HG03103 (cell line): ENCODE results near the gene PTK6.
"Not testable (repeated sequence)": the region's sequence is repeated elsewhere in the genome, so short reads cannot be mapped to it uniquely, and the experiment has no call there.

Source experiments
- ATAC-seq: cut with Tn5 transposase; IDR thresholded peaks from one replicate; pipeline ENCODE4 v1.9.1; 2021; ENCODE audit warnings: low read depth; ENCODE audit not compliant: unreplicated experiment

The PTK6 gene

GRCh38 chr20:63517376-63518309 is 19.5 kb downstream of the PTK6 start:
- no peak for ATAC-seq

DNA sequence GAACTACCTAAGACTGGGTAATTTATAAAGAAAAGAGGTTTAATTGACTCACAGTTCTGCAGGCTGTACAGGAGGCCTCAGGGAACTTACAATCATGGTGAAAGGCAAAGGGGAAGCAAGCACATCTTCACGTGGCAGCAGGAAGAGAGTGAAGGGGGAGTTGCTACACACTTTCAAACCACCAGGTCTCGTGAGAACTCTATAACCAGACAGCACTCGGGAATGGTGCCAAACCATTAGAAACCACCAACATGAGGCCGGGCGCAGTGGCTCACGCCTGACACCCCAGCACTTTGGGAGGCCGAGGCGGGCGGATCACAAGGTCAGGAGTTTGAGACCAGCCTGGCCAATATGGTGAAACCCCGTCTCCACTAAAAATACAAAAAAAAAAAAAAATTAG is 22.7 kb downstream of the PTK6 start:
- ATAC-seq, result not testable (repeated sequence)

DNA sequence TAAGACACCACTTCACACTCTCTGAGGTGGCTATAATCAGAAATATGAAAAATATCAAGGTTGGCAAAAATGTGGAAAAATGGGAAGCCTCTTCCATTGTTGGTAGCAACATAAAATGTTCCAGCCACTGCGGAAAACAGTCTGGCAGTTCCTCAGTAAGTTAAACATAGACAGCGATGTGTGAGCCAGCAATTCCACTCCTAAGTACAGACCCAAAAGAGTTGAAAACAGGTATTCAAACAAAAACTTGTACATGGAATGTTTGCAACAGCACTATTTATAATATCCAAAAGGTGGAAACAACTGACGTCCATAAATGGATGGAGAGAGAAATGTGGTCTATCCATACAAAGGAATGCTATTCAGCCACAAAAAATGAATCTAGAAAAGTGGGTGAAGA is 24.0 kb downstream of the PTK6 start:
- ATAC-seq, result no peak

GRCh38 chr20:63509088-63509564 is 28.1 kb downstream of the PTK6 start:
- no peak for ATAC-seq

DNA sequence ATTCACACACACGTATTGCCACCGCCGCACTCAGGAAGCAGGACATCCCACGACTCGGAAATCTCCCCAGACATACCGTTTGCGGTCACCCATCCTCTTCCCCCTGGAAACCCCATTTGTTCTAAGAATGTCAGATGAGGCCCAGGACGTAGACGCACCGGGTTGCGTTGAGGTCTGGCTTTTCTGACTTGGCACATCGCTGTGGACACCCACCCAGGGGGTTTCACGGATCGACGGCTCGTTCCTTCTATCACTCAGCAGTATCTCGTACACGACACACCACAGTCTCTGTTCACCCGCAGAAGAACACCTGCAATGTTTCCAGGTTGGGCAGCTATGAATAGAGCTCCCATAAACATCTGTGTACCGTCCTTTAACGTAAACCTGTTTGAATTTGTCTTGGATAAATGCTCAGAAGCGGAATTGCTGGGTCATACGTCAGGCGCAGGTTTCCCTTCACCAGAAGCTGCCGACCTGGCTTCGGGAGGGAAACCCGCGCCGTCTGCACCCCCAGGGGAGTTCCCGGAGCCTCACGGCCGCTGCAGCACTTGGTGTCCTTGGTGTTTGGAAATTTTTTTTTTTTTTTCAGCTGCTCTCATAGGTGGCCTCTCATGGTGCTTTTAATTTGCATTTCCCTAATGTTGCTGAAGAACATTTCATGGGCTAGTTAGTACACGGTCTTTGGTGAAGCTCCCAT is 29.0 kb downstream of the PTK6 start:
- ATAC-seq, result no peak

GRCh38 chr20:63507083-63507743 is 30.0 kb downstream of the PTK6 start:
- ATAC-seq, result no peak

- no peak for ATAC-seq
These were observed 31.5 kb downstream of the PTK6 start for GRCh38 chr20:63505723-63506122.

DNA sequence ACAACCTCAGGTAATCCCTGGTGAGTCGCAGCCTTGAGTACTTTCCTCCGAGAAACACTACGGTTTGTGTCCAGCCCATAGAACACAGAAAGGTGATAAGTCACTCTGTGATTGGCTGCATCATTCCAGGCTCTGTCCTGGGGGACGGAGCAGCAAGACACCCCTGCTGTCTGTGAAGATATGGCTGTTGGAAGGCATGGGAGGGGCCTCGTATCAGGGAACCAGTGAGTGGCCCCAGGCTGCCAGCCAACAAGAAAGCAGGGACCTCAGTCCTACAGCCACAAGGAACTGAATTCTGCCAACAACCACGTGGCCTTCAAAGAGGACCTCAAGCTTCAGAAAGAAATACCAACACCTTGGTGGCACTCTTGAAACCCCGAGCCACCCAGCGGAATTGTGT is 31.9 kb downstream of the PTK6 start:
- ATAC-seq, result no peak

DNA sequence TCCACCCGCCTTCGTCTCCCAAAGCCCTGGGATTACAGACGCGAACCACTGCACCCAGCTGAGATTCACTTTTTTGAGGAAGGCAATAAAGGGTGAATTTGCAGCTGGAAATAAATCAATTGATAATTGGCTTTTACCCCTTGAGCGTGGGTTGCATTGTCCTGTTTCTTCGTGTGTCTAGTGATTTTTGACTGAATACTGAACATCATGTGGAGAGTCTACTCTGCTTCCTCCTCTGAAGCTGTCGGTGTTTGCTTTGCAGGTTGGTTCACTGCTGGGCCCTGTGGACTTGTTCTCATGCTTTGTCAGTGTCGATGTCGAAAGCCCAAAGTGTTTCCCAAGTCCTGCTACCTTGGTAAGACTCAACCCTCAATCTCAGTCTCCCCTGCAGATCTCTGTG is 32.5 kb downstream of the PTK6 start:
- ATAC-seq, result no peak

DNA sequence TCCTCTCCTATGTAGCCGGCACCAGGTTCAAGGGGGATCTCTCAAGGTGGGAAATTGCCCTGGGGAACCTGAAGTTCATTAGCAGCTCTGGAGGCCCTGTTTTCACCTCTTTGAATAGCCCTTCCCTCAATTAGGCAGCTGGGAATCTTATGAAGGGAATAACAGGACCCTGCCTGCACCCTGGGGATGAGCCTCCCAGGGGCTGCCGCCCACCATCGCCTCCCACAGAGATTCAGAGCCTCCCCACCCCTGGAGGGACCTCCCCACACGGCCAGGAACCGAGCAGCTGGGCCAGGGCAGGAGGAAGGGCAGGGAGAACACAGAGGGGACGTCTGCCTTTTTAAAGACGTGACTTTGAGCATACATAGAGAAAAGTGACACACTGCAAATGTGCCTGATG is 33.7 kb downstream of the PTK6 start:
- no peak for ATAC-seq

DNA sequence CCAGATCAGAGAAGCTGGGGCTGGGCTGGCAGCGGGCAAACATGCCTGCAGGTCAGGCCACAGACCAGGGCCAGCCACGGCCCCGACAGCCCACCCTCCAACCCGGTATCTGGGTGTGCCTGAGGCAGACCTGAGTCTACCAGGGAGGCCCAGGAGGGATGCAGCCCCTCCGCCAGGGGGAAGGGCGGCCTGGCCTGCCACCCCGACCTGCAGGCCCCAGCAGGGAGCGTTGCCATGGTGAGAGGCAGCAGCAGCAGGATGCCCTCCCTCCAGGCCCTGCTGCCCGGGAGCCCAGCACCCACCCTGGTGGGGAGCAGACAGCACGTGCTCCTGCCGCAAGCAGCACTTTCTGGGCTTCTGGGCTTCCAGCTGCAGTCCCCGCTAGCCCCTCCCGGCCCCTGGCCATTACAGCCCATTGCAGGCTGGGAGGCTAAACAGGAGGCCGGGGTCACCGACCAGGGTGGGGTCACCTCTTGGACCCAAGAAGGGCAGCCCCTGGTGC is 34.5 kb downstream of the PTK6 start:
- ATAC-seq, result no peak

DNA sequence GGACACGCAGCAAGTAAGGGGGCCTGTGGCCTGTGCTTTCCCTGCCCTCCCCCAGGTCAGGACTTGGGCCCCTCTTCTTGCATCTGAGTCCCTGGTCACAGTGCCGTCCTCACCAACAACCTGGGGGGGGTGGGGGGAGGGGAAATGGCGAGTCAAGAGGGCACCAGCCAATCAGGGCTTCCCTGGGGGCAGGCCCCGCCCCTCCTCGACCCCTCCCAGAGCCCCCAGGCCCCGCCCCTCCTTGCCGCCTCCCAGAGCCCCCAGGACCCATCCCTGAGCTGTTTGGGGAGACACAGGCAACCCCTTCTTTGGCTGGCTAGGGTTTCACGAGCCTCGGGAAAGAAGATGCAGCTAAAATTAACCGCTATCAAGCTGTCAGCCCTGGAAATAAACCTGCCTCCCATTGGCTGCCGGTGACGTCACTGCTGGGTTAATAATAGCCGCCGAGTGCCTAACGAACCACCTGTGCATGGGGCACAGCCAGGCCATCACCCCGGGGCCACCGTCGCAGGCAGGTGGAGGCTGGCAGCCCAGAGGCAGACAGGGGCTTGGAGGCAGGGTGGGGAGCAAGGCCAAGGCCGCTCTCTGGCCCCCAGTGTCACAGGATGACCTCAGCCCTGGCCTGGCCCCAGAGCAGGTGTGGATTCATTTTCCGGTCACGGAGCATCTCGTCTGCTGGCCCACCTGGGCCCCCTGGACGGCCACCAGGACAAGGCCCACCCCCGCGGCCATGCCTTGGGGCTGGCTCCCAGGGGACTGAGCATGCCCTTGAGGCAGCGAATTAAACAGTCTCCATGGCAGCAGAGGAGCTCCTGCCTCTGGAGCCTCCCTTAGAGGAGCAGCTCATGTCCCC is 35.1 kb downstream of the PTK6 start:
- ATAC-seq, result no peak

- ATAC-seq, result no peak
These were observed 36.0 kb downstream of the PTK6 start for GRCh38 chr20:63500902-63501817.

GRCh38 chr20:63500151-63500901 is 36.9 kb downstream of the PTK6 start:
- ATAC-seq, result no peak

GRCh38 chr20:63499338-63499969 is 37.7 kb downstream of the PTK6 start:
- ATAC-seq, result no peak

DNA sequence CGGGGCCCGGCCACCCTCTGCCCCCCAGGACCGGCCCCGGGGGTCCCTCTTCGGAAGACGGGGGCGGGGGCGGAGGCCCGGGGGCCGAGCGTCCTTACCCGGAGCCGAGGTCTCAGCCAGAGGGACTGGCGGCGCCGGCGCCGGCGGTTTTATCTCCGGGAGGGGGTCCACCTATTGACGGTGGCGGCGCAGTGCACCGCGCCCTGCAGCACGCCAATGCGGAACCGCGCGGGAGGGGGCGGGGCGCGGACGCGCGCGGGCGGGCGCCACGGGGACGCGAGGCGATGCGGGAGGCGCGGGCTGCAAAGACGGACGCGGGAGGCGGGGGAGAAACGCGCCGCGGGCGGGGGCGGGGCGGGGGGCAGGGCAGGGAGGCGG is 38.2 kb downstream of the PTK6 start, which contains the start of gene EEF1A2:
EEF1A2 (minus strand) TSS at position 124 of the 378 bp plus-strand sequence. CDS start 1,320 bp downstream, outside the sequence.
- no peak for ATAC-seq

GRCh38 chr20:63497946-63498935 is 38.9 kb downstream of the PTK6 start:
- ATAC-seq, result no peak
